Measurements from ENCODE around the gene LRCOL1. TPM values are rescaled to one million over a fixed set of nuclear protein-coding genes. Genes with fewer than 3 reads are reported as not detected.

The LRCOL1 gene
- total RNA-seq, 1 donor from 2014 or later: not detected

DNA sequence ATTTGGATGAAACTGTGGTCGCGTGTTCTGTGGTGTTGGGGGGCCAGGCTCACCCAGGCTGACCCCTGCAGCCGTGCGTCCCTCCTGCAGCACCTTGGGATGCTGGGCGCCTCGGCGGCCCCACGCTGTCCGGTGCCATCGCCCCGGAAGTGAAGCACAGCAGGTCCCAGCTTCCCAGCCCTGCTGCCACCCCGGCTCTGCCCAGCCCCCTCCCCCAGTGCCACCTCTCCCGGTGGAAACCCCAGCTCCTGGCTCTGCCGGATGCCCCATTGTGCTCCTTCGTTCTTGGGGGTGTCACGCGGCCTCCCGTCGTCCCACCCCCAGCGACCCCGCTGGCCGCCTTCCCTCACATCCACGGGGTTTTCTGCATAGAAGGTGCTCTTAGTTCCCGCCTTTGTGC is 25.2 kb downstream of the LRCOL1 start:
- Mint-ChIP-seq H3K27ac (ENCODE audit: unreplicated experiment) (no peak overlapping the region), H3K4me3 (ENCODE audit: unreplicated experiment) (no peak overlapping the region), H3K36me3 (ENCODE audit: low read depth) (peaks cover 5% of the 10 kb centered on the region), H3K9me3 (ENCODE audit: low read depth) (peaks cover 2% of the 10 kb centered on the region), H3K4me1 (ENCODE audit: low read depth) (no peaks in the 10 kb centered on the region), H3K27me3 (ENCODE audit: low read depth) (peaks cover 2% of the 10 kb centered on the region)
- TF ChIP-seq CTCF (IDR thresholded peaks at IDR 0.05): no peak
- DNase-seq (ENCODE audit: low spot score): no peak

- Mint-ChIP-seq H3K4me1 (ENCODE audit: low read depth) (no peaks in the 10 kb centered on the region), H3K36me3 (ENCODE audit: low read depth) (peaks cover 5% of the 10 kb centered on the region), H3K4me3 (ENCODE audit: unreplicated experiment) (no peak overlapping the region), H3K9me3 (ENCODE audit: low read depth) (peaks cover 2% of the 10 kb centered on the region), H3K27ac (ENCODE audit: unreplicated experiment) (no peak overlapping the region), H3K27me3 (ENCODE audit: low read depth) (peaks cover 2% of the 10 kb centered on the region)
- no peak for TF ChIP-seq CTCF (IDR thresholded peaks at IDR 0.05)
- no peak for DNase-seq (ENCODE audit: low spot score)
Measured at GRCh38 chr12:132584429-132584828, 26.0 kb downstream of the LRCOL1 start.

DNA sequence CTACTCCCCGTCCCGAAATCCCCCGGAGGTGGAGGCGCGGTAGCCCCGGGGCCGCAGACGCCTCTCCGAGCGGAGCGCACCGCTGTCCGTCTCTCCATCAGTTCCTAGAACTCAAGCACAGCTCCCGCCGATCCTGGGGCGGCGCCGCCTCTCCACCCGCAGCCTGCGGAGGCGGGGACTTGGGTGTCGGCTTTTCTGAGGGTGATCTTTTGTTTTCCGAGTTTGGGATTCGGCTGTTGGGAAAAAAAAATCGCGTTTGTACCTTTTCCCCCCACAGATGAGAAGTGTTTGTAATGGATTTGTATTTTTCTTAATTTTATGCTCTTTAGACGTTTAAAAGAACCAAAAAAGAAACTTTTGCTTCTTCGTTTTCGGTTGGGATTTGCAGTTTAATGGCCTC is 26.6 kb downstream of the LRCOL1 start:
- Mint-ChIP-seq H3K36me3 (ENCODE audit: low read depth) (peaks cover 5% of the 10 kb centered on the region), H3K27me3 (ENCODE audit: low read depth) (peaks cover 1% of the 10 kb centered on the region), H3K4me3 (ENCODE audit: unreplicated experiment) (no peak overlapping the region), H3K27ac (ENCODE audit: unreplicated experiment) (no peak overlapping the region), H3K9me3 (ENCODE audit: low read depth) (no peaks in the 10 kb centered on the region), H3K4me1 (ENCODE audit: low read depth) (no peaks in the 10 kb centered on the region)
- TF ChIP-seq CTCF (IDR thresholded peaks at IDR 0.05): no peak
- DNase-seq (ENCODE audit: low spot score): no peak

GRCh38 chr12:132583411-132583710 is 27.0 kb downstream of the LRCOL1 start:
- no peak for DNase-seq (ENCODE audit: low spot score)
- no peaks in the 10 kb centered on the region for H3K9me3 Mint-ChIP-seq (ENCODE audit: low read depth)
- H3K4me3 Mint-ChIP-seq (ENCODE audit: unreplicated experiment): no peak overlapping the region
- H3K4me1 Mint-ChIP-seq (ENCODE audit: low read depth): no peaks in the 10 kb centered on the region
- H3K36me3 Mint-ChIP-seq (ENCODE audit: low read depth): peaks cover 5% of the 10 kb centered on the region
- no peak for TF ChIP-seq CTCF (IDR thresholded peaks at IDR 0.05)
- H3K27me3 Mint-ChIP-seq (ENCODE audit: low read depth): no peaks in the 10 kb centered on the region
- no peak overlapping the region for H3K27ac Mint-ChIP-seq (ENCODE audit: unreplicated experiment)

DNA sequence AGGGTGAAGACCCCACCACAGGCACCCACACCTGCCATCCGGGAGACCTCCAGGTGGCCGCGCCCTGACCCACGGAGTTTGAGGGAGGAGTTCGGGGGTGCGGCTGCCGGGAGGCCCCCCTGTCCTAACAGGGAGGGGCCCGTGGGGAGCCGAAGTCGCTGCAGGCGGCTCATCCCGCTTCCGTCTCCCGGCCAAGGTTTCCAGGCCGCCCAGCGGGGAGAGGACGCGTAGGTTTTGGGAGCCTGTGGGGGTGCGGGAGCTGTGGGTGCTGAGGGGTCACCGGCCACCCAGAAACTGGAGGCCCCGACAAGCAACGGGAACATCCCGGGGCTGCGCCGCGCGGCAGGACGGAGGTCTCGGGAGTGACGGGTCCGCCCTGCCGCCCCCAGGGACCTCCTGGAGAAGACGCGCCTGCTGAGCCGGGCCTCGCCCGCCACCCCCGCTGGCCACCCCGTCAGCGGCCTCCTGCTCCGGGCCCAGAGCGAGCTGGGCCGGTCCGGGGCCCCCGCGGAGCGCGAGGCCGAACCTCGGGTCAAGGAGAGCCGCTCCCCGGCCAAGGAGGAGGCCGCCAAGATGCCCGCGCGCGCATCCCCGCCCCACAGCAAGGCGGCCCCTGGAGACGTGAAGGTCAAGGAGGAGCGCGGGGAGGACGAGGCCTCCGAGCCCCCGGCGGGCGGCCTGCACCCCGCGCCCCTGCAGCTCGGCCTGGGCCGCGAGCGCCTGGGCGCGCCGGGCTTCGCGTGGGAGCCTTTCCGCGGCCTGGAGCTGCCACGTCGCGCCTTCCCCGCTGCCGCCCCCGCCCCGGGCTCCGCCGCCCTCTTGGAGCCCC is 27.6 kb downstream of the LRCOL1 start:
- Mint-ChIP-seq H3K9me3 (ENCODE audit: low read depth) (no peaks in the 10 kb centered on the region), H3K27ac (ENCODE audit: unreplicated experiment) (no peak overlapping the region), H3K27me3 (ENCODE audit: low read depth) (no peaks in the 10 kb centered on the region), H3K4me1 (ENCODE audit: low read depth) (no peaks in the 10 kb centered on the region), H3K4me3 (ENCODE audit: unreplicated experiment) (no peak overlapping the region), H3K36me3 (ENCODE audit: low read depth) (peaks cover 8% of the 10 kb centered on the region)
- no peak for DNase-seq (ENCODE audit: low spot score)
- TF ChIP-seq CTCF (IDR thresholded peaks at IDR 0.05): no peak
